Keratinocyte (primary cell): ENCODE results near the gene CFAP20DC. TPM values are rescaled to one million over a fixed set of nuclear protein-coding genes. Genes with fewer than 3 reads are reported as not detected.
"Not testable (repeated sequence)": the region's sequence is repeated elsewhere in the genome, so short reads cannot be mapped to it uniquely, and the experiment has no call there.

Source experiments
- DNase-seq: peaks from one replicate; pipeline ENCODE4 v3.0.0-alpha.2; 2011; ENCODE audit warnings: low read depth, missing footprints, low spot score
- FAIRE-seq: peaks from 2 replicates; lab custom pipeline; 2011; peaks lifted over from hg19 to GRCh38; lab: Jason Lieb, UNC
- H2AFZ ChIP-seq: 2 replicates; pipeline ENCODE4 v1.6.0; 2012; ENCODE audit warnings: low read length, control low read depth, inconsistent platforms; ENCODE audit not compliant: control insufficient read depth
- H3K27ac ChIP-seq: 2 replicates; pipeline ENCODE4 v1.5.1; 2011; ENCODE audit warnings: low read length; ENCODE audit not compliant: control insufficient read depth, insufficient read depth
- H3K27me3 ChIP-seq: 3 replicates; pipeline ENCODE4 v1.6.0; 2011; ENCODE audit warnings: low read length; ENCODE audit not compliant: control insufficient read depth, insufficient read depth; ENCODE audit errors: extremely low read depth
- H3K36me3 ChIP-seq, 2 experiments: 2 replicates in 1 of 2; 3 replicates in 1 of 2; pipeline ENCODE4 v1.5.1; 2011; ENCODE audit warnings: low read length in 2 of 2, mild to moderate bottlenecking in 1 of 2; ENCODE audit not compliant: control insufficient read depth in 2 of 2, insufficient read depth in 2 of 2; ENCODE audit errors: extremely low read depth in 1 of 2
- H3K4me1 ChIP-seq: 3 replicates; pipeline ENCODE4 v1.5.1; 2011; ENCODE audit warnings: low read length; ENCODE audit not compliant: control insufficient read depth, insufficient read depth; ENCODE audit errors: extremely low read depth
- H3K4me2 ChIP-seq: 3 replicates; pipeline ENCODE4 v1.6.0; 2011; ENCODE audit warnings: low read depth, low read length; ENCODE audit not compliant: control insufficient read depth, insufficient read depth; ENCODE audit errors: extremely low read depth
- H3K4me3 ChIP-seq, 3 experiments: fragments of 200-600 bp in 1 of 3; sonication (generic) in 1 of 3; 2 replicates in 2 of 3; 3 replicates in 1 of 3; pipeline ENCODE4 v1.5.1; 2011 to 2016; ENCODE audit warnings: low read length in 3 of 3, mild to moderate bottlenecking in 3 of 3, control low read depth in 2 of 3, inconsistent platforms in 1 of 3, low read depth in 1 of 3, mixed read lengths in 1 of 3, mixed run types in 1 of 3, moderate library complexity in 1 of 3; ENCODE audit not compliant: control insufficient read depth in 2 of 3, insufficient read depth in 2 of 3; ENCODE audit errors: extremely low read depth in 1 of 3
- H3K79me2 ChIP-seq: 2 replicates; pipeline ENCODE4 v1.6.0; 2012; ENCODE audit warnings: low read length; ENCODE audit not compliant: control insufficient read depth, insufficient read depth
- H3K9ac ChIP-seq: 3 replicates; pipeline ENCODE4 v1.6.0; 2011; ENCODE audit warnings: low read length; ENCODE audit not compliant: control insufficient read depth, insufficient read depth; ENCODE audit errors: extremely low read depth
- H3K9me1 ChIP-seq: 3 replicates; pipeline ENCODE4 v1.6.0; 2011; ENCODE audit warnings: low read length; ENCODE audit not compliant: control insufficient read depth, insufficient read depth; ENCODE audit errors: extremely low read depth
- H3K9me3 ChIP-seq: 2 replicates; pipeline ENCODE4 v1.5.1; 2012; ENCODE audit warnings: low read depth, low read length; ENCODE audit not compliant: control insufficient read depth
- H4K20me1 ChIP-seq: 3 replicates; pipeline ENCODE4 v1.6.0; 2011; ENCODE audit warnings: low read length; ENCODE audit not compliant: control insufficient read depth, insufficient read depth; ENCODE audit errors: extremely low read depth
- EZH2 ChIP-seq: IDR thresholded peaks from one replicate; pipeline ENCODE4 v1.6.1; 2012; ENCODE audit warnings: inconsistent platforms, mild to moderate bottlenecking, low read length, moderate library complexity
- dilution Hi-C: fragments of 300-500 bp; cut with MboI; formaldehyde crosslinking; loops from one replicate; pipeline ENCODE4 v1.7.0; 2020; ENCODE audit warnings: low sequenced_read_pairs; ENCODE audit not compliant: extremely low pct_ligation_motif_present
- polyA plus RNA-seq, 5 experiments: library from polyadenylated mRNA; depleted of rRNA in 3 of 5; stranded (reverse) in 3 of 5; stranded (forward) in 1 of 5; unstranded in 1 of 5; fragments of >200 nt; gene quantifications; 1 replicate in 1 of 5; 2 replicates in 3 of 5; 3 replicates in 1 of 5; pipeline versions ENCODE4 v1.2.1 to v1.2.3, GENCODE V29; 2011 to 2012; ENCODE audit warnings: missing spikeins in 2 of 5, low read depth in 1 of 5, low replicate concordance in 1 of 5
- TF ChIP-seq, protein P1 (sequence below), 3 experiments: IDR thresholded peaks in 1 of 3; conservative IDR thresholded peaks in 1 of 3; optimal IDR thresholded peaks in 1 of 3; 2 replicates in 2 of 3; 3 replicates in 1 of 3; pipeline versions ENCODE3 to v1.5.1; 2011; ENCODE audit warnings: low read length in 3 of 3, mild to moderate bottlenecking in 3 of 3, moderate library complexity in 2 of 3, control low read depth in 1 of 3, inconsistent platforms in 1 of 3; ENCODE audit not compliant: insufficient read depth in 2 of 3; ENCODE audit errors: extremely low read depth in 1 of 3

The CFAP20DC gene
- polyA plus RNA-seq, 1 donor (not counting 4 experiments of a cell fraction or from before 2014, with no cell fraction given) = 6.3 TPM

DNA sequence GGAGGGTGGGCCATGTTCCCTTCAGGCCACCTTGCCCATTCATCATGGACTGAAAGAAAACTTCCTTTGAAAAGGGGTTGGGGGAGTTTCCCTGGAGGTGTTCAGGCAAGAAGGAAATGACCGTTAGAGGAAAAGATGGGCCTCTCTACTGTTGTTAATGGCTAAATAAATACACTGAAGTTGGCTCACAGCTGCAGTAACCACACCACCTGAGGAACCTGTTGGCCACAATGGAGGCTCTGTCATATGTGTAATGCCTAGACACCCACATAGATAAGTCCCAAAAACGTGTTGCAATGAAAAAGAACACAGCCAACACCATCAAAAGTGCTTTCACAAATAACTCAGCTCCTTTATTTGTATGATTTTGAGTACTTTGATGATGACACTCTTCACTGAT is 345.1 kb downstream of the CFAP20DC start:
- FAIRE-seq (no peak), DNase-seq (no peak)
- Histone ChIP-seq H3K27ac (no peak overlapping the region), H3K9ac (no peak overlapping the region), H3K79me2 (no peaks in the 10 kb centered on the region), H2AFZ (no peak overlapping the region), H3K36me3 (no peaks in the 10 kb centered on the region), H3K27me3 (no peaks in the 10 kb centered on the region), H3K9me3 (no peaks in the 10 kb centered on the region), H3K9me1 (no peaks in the 10 kb centered on the region), H4K20me1 (no peaks in the 10 kb centered on the region), H3K4me3 (no peak overlapping the region), H3K4me1 (no peaks in the 10 kb centered on the region), H3K4me2 (no peak overlapping the region)
- TF ChIP-seq, protein P1, sequence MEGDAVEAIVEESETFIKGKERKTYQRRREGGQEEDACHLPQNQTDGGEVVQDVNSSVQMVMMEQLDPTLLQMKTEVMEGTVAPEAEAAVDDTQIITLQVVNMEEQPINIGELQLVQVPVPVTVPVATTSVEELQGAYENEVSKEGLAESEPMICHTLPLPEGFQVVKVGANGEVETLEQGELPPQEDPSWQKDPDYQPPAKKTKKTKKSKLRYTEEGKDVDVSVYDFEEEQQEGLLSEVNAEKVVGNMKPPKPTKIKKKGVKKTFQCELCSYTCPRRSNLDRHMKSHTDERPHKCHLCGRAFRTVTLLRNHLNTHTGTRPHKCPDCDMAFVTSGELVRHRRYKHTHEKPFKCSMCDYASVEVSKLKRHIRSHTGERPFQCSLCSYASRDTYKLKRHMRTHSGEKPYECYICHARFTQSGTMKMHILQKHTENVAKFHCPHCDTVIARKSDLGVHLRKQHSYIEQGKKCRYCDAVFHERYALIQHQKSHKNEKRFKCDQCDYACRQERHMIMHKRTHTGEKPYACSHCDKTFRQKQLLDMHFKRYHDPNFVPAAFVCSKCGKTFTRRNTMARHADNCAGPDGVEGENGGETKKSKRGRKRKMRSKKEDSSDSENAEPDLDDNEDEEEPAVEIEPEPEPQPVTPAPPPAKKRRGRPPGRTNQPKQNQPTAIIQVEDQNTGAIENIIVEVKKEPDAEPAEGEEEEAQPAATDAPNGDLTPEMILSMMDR (optimal IDR thresholded peaks at IDR 0.05 in 1 of 3, IDR thresholded peaks at IDR 0.05 in 1 of 3, conservative IDR thresholded peaks at IDR 0.05 in 1 of 3; ENCODE audit: extremely low read depth in 1 of 3, insufficient read depth in 2 of 3, low read length in 3 of 3) = no peak
- TF ChIP-seq EZH2 = no peak
- dilution Hi-C loops = no loop called here

DNA sequence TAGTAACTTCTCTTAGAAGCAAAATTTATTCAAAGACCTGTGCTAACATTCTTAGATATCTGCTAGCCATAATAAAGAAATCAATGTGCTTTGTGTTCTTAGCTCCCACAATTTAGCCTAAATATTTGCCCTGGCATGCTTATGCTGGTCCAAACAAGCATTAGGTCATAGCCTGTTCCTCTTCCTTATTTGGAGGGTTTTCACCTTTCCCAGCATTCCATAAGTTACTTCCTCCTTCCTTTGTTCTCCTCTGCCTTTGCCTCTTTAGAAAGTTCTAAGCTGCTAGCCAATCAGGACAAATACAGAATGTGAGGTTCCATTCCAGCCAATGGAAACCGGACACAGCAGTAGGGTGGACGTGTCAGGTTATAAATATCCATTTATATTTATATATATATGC is 345.5 kb downstream of the CFAP20DC start:
- H3K36me3 ChIP-seq, H3K9me3 ChIP-seq, H3K4me1 ChIP-seq, H3K79me2 ChIP-seq, H3K4me2 ChIP-seq, FAIRE-seq, H4K20me1 ChIP-seq, H3K4me3 ChIP-seq, dilution Hi-C loops, H3K9me1 ChIP-seq, H3K27ac ChIP-seq, DNase-seq, H3K9ac ChIP-seq, H3K27me3 ChIP-seq: not testable (repeated sequence)
- H2AFZ ChIP-seq = peak overlapping the region; percentile 2

DNA sequence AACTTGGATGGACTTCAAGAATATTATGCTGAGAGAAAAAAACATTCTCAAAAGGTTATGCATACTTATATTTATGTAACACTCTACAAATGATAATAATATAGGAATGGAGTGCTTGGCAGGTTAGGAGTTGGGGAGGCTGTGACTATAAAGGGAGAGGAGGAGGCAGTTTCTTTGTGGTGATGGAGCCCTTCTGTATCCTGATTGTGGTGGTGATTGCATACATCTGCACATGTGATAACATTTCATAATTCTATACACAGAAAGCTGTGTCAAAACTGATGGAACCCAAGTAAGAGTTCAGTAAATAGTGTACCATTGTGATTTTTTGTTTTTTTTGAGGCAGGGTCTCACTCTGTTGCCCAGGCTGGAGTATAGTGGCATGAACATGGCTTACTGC is 351.6 kb downstream of the CFAP20DC start:
- no peaks in the 10 kb centered on the region for H3K36me3 ChIP-seq
- H2AFZ ChIP-seq = no peak overlapping the region
- no peak overlapping the region for H3K27ac ChIP-seq
- no peaks in the 10 kb centered on the region for H3K4me1 ChIP-seq
- TF ChIP-seq, protein P1 (optimal IDR thresholded peaks at IDR 0.05 in 1 of 3, IDR thresholded peaks at IDR 0.05 in 1 of 3, conservative IDR thresholded peaks at IDR 0.05 in 1 of 3; ENCODE audit: extremely low read depth in 1 of 3, insufficient read depth in 2 of 3, low read length in 3 of 3) = no peak
- no peak for TF ChIP-seq EZH2
- no peaks in the 10 kb centered on the region for H3K27me3 ChIP-seq
- H3K4me3 ChIP-seq = no peak overlapping the region
- dilution Hi-C loops = no loop called here
- no peaks in the 10 kb centered on the region for H3K9me1 ChIP-seq
- H3K79me2 ChIP-seq = no peaks in the 10 kb centered on the region
- H3K4me2 ChIP-seq = no peak overlapping the region
- FAIRE-seq = no peak
- no peaks in the 10 kb centered on the region for H3K9me3 ChIP-seq
- DNase-seq = no peak
- H3K9ac ChIP-seq = no peak overlapping the region
- no peaks in the 10 kb centered on the region for H4K20me1 ChIP-seq
